Stimulated activated CD4-positive, alpha-beta T cell treated with anti-CD3 and anti-CD28 coated beads, Interleukin-12 subunit alpha, Interleukin-12 subunit beta, amount 100 ng/mL, for 48 hours (primary cell): ENCODE results near the gene MZF1.
A peak's percentile ranks its signal among the peaks of the same experiment; 100 is the strongest.
"Not testable (repeated sequence)": the region's sequence is repeated elsewhere in the genome, so short reads cannot be mapped to it uniquely, and the experiment has no call there.

ENCODE experiments used
- DNase-seq, 3 donors: peaks; one replicate each; pipeline ENCODE4 v3.0.0-alpha.2; 2020; ENCODE audit warnings: low read depth in 2 of 3, low spot score in 1 of 3

Gene MZF1

GRCh38 chr19:58572818-58573657, at the start of gene MZF1:
Gene MZF1, minus strand, starts transcription at chr19:58573335. Its CDS starts 1,946 bp downstream, at chr19:58571389.
- peak; percentile 99 for DNase-seq

- not testable (repeated sequence) for DNase-seq
These were observed 34.1 kb upstream of the MZF1 start for GRCh38 chr19:58607213-58607612.

GRCh38 chr19:58606251-58606896, 33.2 kb upstream of the MZF1 start:
- DNase-seq = not testable (repeated sequence)

- DNase-seq = no peak
These were observed 13.1 kb upstream of the MZF1 start for GRCh38 chr19:58586133-58586765.

GRCh38 chr19:58585442-58586132, 12.5 kb upstream of the MZF1 start:
- DNase-seq = no peak

GRCh38 chr19:58584498-58585441, 11.6 kb upstream of the MZF1 start:
- DNase-seq = no peak

GRCh38 chr19:58582985-58583384, 9.8 kb upstream of the MZF1 start:
- DNase-seq = no peak

- DNase-seq = peak; percentile 85 to 96 (median 88)
These were observed 8.3 kb upstream of the MZF1 start for GRCh38 chr19:58581227-58582141.

GRCh38 chr19:58579473-58580142, 6.5 kb upstream of the MZF1 start:
- DNase-seq = no peak

- no peak for DNase-seq
These were observed 5.1 kb upstream of the MZF1 start for GRCh38 chr19:58578012-58578925.

GRCh38 chr19:58577581-58577980, 4.4 kb upstream of the MZF1 start:
- DNase-seq = not testable (repeated sequence)

- DNase-seq = peak; percentile 62 to 81 (median 75)
These were observed 2.3 kb upstream of the MZF1 start for GRCh38 chr19:58575183-58576041.

GRCh38 chr19:58573658-58574164, 576 bp upstream of the MZF1 start:
- DNase-seq = no peak

GRCh38 chr19:58572026-58572817, 913 bp downstream of the MZF1 start:
- DNase-seq = no peak

GRCh38 chr19:58571575-58571947, 1.6 kb downstream of the MZF1 start:
- DNase-seq = no peak
